Left colon (tissue), 2 donors: Measurements from ENCODE around the gene DYNLT5. TPM values are rescaled to one million over a fixed set of nuclear protein-coding genes. Genes with fewer than 3 reads are reported as not detected.
"Not testable (repeated sequence)": the region's sequence is repeated elsewhere in the genome, so short reads cannot be mapped to it uniquely, and the experiment has no call there.

ENCODE experiments used
- ATAC-seq: fragments of 200-7000 bp; cut with Tn5 transposase; one replicate; pipeline ENCODE4 v1.9.1; 2020; ENCODE audit warnings: mild to moderate bottlenecking, moderate library complexity
- DNase-seq, 2 donors: peaks; one replicate each; pipeline ENCODE4 v3.0.0-alpha.2; 2020
- intact Hi-C, 2 donors: fragments of 100-400 bp; cut with DNase I in 1 of 2; cut with micrococcal nuclease in 1 of 2; formaldehyde crosslinking; loops; one replicate each; pipeline versions ENCODE4 v1.11.2 to v1.14.0; 2022; cut with DNase I, micrococcal nuclease
- long read RNA-seq: library from polyadenylated mRNA; unstranded; transcript quantifications from one replicate; pipeline ENCODE4 v2.0.0, GENCODE V29; 2021
- total RNA-seq, 2 donors: library from RNA; stranded (reverse); fragmentation: NEBNext Ultra II Directional; extraction: Animal tissue kit (Norgen Biotek cat#: 25700); gene quantifications; one replicate each; pipeline ENCODE4 v1.2.1, GENCODE V29; 2021
- donor health status: DM: no; HTN: no; CAD: no.
- donor health status: DM: yes; HTN: yes; CAD: no.

The DYNLT5 gene, protein sequence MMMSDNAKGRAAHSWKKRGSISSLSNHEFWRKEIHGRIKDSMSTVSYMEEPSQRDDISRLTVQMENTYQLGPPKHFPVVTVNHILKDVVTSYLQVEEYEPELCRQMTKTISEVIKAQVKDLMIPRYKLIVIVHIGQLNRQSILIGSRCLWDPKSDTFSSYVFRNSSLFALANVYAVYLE
- under 1 TPM; 0.17 to 0.24 TPM for total RNA-seq
- long read RNA-seq, partial matches to known transcripts: 0 of 1 reads
- long read RNA-seq, other reads (novel, unspliced or antisense): 0 of 1 reads

- ATAC-seq: peak; percentile 27
- intact Hi-C loops: no loop called here
These were observed at the start of gene DYNLT5 for GRCh38 chr1:66752000-66752592. Gene DYNLT5 (plus strand): TSS chr1:66752459. CDS start chr1:66754659, 2,200 bp downstream.

DNA sequence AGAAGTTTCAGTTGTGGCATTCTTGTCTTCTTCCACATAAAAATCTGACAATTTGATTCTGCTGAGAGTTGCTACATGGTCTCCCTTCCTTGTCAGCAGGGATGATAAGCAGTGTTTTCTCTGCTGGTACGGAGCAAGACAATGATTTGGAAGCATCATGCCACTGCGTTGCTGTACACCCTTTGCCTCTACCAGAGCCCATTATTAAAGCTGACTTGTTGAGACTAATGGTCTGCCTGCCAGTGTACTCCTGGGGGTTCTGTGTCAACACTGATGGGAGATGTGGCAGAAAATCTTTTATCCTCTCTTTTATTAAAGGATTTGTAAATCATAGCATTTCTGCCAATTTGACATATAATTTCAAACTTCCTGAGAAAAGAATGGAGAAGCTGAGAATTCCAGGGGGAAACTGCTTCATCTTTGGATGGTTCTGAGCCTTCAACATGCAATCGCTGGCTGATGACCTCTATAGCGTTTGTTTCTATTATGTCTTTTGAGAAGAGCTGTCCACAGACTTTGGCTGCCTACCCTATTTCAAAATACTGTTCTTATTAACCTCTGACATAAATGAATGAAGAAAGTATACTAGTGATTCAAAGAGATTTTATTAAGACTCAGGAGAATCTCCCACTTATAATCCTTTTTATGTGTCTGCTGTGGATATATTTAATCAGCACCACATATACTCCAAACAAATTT, 47.9 kb upstream of the DYNLT5 start:
- no peak for DNase-seq
- no peak for ATAC-seq
- intact Hi-C loops: no loop called here

More at GRCh38 chr1:66752000-66752592, at the start of gene DYNLT5:
- peak; percentile 25 to 36 for DNase-seq

- DNase-seq (no peak), ATAC-seq (no peak)
- intact Hi-C loops: no loop called here
These were observed 47.1 kb upstream of the DYNLT5 start for GRCh38 chr1:66705110-66705509.

- no peak for ATAC-seq
- DNase-seq: no peak
- intact Hi-C loops: no loop called here
These were observed 40.8 kb upstream of the DYNLT5 start for GRCh38 chr1:66711420-66711819.

DNA sequence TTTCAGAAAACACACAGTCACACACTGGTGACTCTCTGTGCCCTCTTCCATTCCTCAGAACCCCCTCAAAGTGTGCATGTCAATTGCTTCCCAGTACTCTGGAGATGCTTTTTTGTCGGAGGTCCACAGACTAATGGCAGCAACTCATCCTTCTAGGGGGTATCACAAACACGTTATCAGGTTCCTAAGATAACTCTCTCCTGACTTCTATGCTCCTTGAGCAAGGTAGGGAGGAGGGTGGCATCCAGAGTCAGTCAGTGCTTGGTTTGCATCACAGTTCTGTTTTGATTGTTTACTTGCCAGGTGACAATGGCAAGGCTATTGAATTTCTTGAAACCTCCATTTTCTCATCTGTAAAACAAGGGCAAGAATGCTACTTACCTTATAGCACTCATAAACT, 39.4 kb upstream of the DYNLT5 start:
- intact Hi-C loops: no loop called here
- no peak for DNase-seq
- no peak for ATAC-seq

DNA sequence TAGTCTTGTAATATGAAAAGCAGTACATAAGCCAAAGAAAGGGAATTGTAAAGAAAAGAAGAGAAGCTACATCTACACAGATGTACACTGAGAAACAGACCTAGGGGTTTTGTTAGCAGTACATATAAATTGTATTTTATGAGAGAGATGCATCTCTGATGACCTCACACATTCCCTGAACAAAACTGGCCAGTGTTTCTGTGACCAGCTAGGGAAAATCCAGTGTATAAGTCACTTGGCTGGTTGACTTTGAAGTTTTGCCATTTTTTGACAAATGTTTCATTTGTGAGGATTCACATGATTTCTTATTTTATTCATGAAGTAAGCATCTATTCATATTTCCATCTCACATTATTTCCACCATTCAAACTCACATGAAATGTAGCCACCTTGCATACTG, 28.3 kb upstream of the DYNLT5 start:
- ATAC-seq: no peak
- intact Hi-C loops: no loop called here
- DNase-seq: no peak

GRCh38 chr1:66725885-66726665, 26.2 kb upstream of the DYNLT5 start:
- intact Hi-C loops: no loop called here
- ATAC-seq (peak; percentile 55), DNase-seq (peak in 1 of 2 donors; percentile 22)

DNA sequence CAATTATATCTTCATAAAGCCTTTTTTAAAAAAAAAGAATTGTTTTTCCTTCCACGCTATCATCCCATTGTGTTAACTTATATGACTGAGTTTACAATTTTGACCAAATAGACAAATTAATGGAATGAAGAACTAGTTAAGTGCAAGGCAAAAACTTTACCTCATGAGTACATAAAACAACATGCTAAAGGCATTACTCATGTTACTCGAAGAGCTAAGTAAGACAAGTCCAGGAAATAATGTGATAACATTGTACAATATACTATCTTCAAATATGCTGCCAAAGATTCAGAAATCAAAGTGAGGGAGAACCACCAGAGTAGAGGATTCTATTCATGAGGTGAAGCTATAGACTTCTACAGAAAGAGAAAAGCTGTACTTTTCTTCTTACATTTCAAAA, 24.2 kb upstream of the DYNLT5 start:
- intact Hi-C loops: no loop called here
- ATAC-seq (no peak), DNase-seq (no peak)

DNA sequence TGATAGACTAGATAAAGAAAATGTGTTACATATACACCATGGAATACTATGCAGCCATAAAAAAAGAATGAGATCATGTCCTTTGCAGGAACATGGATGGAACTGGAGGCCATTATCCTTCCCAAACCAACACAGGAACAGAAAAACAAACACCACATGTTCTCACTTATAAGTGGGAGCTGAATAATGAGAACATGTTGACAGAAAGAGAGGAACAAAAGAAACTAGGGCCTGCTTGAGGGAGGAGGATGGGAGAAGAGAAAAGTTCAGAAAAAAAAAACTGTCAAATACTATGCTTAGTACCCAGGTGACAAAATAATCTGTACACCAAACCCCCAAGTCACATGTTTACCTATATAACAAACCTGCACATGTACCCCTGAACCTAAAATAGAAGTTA, 23.5 kb upstream of the DYNLT5 start:
- DNase-seq, ATAC-seq, intact Hi-C loops: not testable (repeated sequence)

DNA sequence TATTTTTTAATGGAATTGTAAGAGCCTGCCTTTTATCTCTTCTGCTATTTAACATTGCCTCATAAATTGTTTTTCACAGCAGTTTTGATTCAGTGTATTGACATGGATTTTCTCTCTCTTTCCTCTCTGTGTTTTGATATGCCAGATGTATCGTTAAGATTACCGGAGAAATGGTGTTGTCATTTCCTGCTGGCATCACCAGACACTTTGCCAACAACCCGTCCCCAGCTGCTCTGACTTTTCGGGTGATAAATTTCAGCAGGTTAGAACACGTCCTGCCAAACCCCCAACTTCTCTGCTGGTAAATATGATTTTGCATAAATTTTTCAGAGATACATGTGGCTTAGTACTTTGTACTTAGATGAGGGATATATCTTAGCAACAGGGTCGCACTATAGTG, 23.1 kb upstream of the DYNLT5 start:
- ATAC-seq: no peak
- intact Hi-C loops: no loop called here
- DNase-seq: no peak

DNA sequence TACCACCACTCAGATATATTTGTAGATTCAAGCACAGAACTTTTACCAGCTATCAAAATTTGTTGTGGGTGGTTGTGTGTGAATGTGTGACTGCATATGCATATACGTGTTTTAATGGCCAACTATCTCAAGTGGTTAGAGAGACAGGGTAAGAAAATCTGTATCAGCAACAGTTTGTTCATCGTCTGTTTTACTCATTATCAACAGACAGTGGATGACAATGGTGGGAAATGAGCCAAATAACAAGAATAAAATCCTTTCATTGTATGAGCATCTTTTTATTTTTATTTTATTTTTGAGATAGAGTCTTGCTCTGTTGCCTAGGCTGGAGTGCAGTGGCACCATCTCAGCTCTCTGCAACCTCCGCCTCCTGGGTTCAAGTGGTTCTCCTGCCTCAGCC, 22.7 kb upstream of the DYNLT5 start:
- intact Hi-C loops: no loop called here
- ATAC-seq: no peak
- no peak for DNase-seq

DNA sequence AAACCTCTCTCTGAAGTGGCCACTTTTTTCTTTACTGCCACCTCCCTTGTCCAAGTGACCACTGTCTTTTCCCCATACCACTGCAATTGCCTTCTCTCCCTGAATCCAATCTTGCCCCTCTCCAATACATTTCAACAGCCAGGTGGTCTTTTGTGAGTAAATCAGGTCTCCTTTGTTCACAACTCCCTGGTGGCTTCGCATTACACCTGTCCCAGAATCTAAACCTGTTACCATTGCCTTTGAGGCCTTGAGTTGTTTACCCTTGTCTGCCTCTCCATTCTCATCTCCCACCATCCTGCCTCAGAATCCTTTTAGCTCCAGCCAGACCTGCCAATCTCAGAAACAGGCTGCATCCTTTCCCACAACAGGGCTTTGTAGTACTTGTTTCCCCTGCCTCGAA, 21.8 kb upstream of the DYNLT5 start:
- intact Hi-C loops: no loop called here
- DNase-seq: no peak
- ATAC-seq: no peak

DNA sequence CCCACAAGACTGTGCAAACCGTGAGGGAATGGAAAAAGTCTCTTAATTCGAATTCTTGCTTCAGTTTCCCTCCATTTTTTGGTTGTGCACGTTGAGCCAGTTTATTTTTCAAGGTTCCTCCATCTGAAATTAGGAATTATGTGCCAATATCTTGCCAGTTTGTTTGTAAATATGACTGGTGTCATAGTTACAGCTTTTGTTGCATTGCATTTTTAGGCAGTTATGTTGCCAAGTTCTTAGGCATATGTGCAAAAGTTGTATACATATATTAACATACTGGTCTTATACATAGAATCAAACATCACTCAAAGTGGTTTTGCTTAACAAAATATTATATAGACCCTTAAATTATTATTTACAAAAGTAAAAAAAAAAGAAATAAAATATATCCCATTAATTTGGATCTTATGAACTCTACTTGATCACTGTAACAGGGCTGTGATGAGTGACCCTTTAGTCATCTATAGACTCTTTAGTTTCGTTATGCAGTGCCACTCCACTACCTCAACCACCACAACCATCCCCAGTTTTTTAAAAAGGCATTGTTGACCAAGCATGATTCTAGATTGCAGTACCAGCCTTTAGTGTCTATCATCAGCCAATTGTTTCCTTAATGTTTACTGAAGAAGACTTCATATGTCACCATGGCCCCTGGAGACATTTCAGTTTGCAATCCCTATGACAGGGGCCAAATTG, 20.9 kb upstream of the DYNLT5 start:
- no peak for ATAC-seq
- intact Hi-C loops: no loop called here

DNA sequence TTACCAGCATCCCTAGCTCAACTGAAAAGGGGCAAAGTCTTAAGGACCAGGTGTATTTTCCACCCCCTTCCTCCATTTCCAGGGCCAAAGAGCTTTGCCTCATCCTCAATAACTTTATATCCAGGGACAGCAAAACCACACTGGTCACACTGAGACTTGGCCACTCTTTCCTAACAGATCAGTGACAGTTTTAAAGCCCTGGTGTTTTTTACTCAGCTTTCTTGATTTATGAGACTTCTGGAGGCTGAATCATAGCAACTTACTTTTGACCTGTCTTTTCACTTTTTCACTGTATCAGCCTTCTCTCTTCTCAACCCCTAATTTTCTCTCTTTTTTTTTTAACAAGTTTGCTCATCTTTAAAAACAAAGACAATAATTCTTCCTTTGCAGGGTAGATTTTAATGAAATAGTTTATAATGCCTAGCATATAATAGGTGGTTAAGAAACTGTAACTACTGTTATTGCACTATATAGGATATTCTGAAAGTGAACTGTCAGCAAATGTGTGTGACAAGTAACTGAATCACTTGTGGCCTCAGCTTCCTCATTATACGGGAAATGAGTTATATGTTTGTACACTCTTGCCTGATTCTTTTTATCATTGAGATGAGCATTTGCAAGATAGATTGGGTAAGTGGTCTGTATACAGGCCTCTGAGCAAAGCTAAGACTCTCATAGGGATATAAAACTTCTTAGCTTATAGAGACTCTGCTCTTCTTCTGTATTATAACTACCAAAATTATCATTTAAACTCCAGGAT, 19.7 kb upstream of the DYNLT5 start:
- DNase-seq (no peak), ATAC-seq (no peak)
- intact Hi-C loops: no loop called here

More for the DNA sequence above, 20.9 kb upstream of the DYNLT5 start:
- no peak for DNase-seq

DNA sequence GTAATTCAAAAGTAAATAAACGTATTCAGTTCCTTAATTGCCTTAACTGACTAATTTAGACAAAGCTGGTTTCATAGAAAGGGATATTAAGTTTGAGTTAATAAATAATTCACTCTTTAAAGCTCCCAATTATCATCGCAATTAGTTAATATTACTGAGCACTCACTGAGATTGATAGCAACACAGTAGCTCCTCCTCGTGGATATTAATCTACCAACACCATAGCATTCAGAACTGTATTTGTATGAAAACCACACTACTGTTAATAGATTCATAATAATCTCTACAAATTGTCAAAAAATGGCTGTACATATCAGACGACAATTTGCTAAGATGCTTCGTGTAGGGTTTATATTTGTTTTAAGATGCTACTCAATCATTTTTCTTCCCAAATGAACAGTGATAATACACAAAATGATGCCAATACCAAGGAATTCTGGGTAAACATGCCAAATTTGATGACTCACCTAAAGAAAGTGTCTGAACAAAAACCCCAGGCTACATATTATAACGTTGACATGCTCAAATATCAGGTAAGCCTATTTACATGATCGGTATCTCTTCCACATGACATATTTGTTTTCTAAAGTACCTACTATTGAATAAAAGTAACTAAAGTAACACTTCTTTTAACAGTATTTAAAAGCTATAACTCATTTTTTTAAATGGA, 18.8 kb upstream of the DYNLT5 start:
- DNase-seq: no peak
- intact Hi-C loops: no loop called here
- ATAC-seq: no peak

DNA sequence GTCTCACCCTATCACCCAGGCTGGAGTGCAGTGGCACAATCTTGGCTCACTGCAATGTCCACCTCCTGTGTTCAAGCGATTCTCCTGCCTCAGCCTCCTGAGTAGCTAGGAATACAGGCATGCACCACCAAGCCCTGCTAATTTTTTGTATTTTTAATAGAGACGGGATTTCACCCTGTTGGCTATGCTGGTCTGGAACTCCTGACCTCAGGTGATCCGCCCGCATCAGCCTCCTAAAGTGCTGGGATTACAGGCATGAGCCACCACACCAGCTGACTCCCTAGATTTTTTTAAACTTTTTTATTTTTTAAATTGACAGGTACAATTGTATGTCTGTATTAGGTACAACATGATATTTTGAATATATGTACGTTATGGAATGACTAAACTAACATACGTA, 17.7 kb upstream of the DYNLT5 start:
- DNase-seq, ATAC-seq, intact Hi-C loops: not testable (repeated sequence)

GRCh38 chr1:66737836-66738235, 14.4 kb upstream of the DYNLT5 start:
- DNase-seq: no peak
- ATAC-seq: no peak
- intact Hi-C loops: no loop called here
